Neutrophil (primary cell): ENCODE results near the gene ACAD9.
"Not testable (repeated sequence)": the region's sequence is repeated elsewhere in the genome, so short reads cannot be mapped to it uniquely, and the experiment has no call there.

Experiments used
- H3K27ac ChIP-seq: fragments of 200-600 bp; sonication (generic); 2 replicates; pipeline ENCODE4 v1.5.1; 2016; ENCODE audit warnings: mild to moderate bottlenecking, moderate library complexity
- H3K27me3 ChIP-seq: fragments of 200-600 bp; sonication (generic); 2 replicates; pipeline ENCODE4 v1.6.0; 2016; ENCODE audit warnings: mild to moderate bottlenecking
- H3K36me3 ChIP-seq: fragments of 200-600 bp; sonication (generic); 2 replicates; pipeline ENCODE4 v1.5.1; 2017
- H3K4me1 ChIP-seq, 2 experiments: fragments of 200-600 bp in 1 of 2; sonication (generic) in 1 of 2; 1 replicate in 1 of 2; 2 replicates in 1 of 2; pipeline versions ENCODE4 v1.5.1 to v1.6.1; 2013 to 2016; ENCODE audit warnings: low read depth in 1 of 2, low read length in 1 of 2, mild to moderate bottlenecking in 1 of 2, moderate library complexity in 1 of 2; ENCODE audit not compliant: control insufficient read depth in 1 of 2, insufficient read depth in 1 of 2
- H3K4me3 ChIP-seq, 2 experiments: fragments of 200-600 bp in 1 of 2; sonication (generic) in 1 of 2; 1 replicate in 1 of 2; 2 replicates in 1 of 2; pipeline ENCODE4 v1.5.1; 2013 to 2016; ENCODE audit warnings: low read depth in 1 of 2, low read length in 1 of 2, mild to moderate bottlenecking in 1 of 2, moderate library complexity in 1 of 2
- H3K9me3 ChIP-seq: fragments of 200-600 bp; sonication (generic); 2 replicates; pipeline ENCODE4 v1.5.1; 2016
- TF ChIP-seq, protein P1 (sequence below): fragments of 200-600 bp; sonication (generic); IDR thresholded peaks from 2 replicates; pipeline ENCODE4 v1.5.1; 2016; ENCODE audit warnings: antibody characterized with exemption

ACAD9 gene

DNA sequence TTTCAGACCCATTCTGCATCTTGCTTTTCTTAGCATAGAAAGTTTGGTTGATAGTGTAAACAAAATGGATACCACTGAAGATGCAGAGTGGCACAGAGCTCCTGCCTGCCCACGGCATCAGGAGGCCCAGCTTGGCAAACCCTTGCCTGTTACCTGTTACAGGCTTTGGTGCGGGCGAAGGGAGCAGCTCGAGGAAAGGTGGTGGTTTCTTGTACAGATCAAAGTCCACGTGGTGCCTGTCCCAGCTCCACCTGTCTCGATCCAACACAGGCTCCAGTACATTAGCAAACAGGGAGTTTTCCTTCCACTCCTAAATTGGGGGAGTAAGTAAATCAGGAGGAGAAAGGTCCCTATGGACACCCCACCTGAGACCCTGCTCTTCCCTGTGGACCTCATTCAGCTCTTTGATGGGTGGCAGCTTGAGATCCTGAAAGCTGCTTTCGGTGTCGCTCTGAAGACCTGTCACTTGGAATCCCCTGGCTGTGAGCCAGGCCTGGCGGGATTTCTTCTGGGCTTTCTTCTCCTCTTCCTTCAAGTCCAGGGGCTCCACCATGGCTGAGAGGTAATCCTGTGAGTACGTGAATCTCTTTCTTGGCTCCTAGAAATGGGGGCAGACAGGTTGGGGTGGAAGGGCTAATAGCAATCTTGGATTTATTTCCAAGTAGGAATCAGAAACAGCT is 35.7 kb downstream of the ACAD9 start:
- no peaks in the 10 kb centered on the region for H3K4me1 ChIP-seq
- peaks cover 75% of the 10 kb centered on the region for H3K36me3 ChIP-seq
- H3K27me3 ChIP-seq = no peaks in the 10 kb centered on the region
- H3K27ac ChIP-seq = no peak overlapping the region
- no peaks in the 10 kb centered on the region for H3K9me3 ChIP-seq
- H3K4me3 ChIP-seq = no peak overlapping the region
- TF ChIP-seq, protein P1, sequence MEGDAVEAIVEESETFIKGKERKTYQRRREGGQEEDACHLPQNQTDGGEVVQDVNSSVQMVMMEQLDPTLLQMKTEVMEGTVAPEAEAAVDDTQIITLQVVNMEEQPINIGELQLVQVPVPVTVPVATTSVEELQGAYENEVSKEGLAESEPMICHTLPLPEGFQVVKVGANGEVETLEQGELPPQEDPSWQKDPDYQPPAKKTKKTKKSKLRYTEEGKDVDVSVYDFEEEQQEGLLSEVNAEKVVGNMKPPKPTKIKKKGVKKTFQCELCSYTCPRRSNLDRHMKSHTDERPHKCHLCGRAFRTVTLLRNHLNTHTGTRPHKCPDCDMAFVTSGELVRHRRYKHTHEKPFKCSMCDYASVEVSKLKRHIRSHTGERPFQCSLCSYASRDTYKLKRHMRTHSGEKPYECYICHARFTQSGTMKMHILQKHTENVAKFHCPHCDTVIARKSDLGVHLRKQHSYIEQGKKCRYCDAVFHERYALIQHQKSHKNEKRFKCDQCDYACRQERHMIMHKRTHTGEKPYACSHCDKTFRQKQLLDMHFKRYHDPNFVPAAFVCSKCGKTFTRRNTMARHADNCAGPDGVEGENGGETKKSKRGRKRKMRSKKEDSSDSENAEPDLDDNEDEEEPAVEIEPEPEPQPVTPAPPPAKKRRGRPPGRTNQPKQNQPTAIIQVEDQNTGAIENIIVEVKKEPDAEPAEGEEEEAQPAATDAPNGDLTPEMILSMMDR = no peak

DNA sequence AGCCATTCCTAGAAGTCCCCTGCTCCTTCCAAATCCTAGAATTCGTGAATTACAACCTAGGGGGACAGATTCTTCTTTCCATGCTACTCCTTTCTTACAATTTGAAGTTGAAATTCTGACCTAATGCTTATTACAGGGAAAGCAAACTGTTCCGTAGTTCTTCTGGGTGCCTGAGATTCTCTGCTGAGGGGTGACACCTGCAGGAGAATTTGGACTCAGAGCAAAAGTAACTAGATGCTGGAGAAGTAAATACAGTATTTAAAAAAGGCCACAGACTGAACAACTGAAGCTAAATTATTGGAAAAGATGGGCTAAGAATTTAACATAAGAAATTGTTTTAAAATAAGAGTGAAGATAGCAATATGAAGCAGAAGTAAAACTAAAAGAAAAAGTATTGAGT is 37.9 kb downstream of the ACAD9 start:
- Histone ChIP-seq H3K9me3 (no peaks in the 10 kb centered on the region), H3K4me1 (no peaks in the 10 kb centered on the region), H3K27me3 (no peaks in the 10 kb centered on the region), H3K27ac (no peak overlapping the region), H3K36me3 (peaks cover 54% of the 10 kb centered on the region), H3K4me3 (no peak overlapping the region)
- TF ChIP-seq, protein P1 = no peak

DNA sequence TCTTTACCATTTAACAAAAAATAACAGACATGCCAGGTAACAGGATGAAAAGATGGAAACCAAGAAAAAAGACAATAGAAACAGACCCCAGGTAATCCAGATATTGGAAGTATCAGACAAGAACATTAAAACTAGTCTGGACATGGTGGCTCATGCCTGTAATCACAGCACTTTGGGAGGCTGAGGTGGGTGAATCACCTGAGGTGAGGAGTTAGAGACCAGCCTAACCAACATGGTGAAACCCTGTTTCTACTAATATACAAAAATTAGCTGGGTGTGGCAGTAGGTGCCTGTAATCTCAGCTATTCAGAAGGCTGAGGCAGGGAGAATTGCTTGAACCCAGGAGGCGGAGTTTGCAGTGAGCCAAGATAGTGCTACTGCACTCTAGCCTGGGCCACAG is 40.6 kb downstream of the ACAD9 start:
- TF ChIP-seq, protein P1 = no peak
- Histone ChIP-seq H3K27me3 (no peaks in the 10 kb centered on the region), H3K9me3 (no peaks in the 10 kb centered on the region), H3K4me3 (no peak overlapping the region), H3K36me3 (peaks cover 27% of the 10 kb centered on the region), H3K4me1 (peaks cover 0 to 10% of the 10 kb centered on the region in 2 experiments), H3K27ac (no peak overlapping the region)

DNA sequence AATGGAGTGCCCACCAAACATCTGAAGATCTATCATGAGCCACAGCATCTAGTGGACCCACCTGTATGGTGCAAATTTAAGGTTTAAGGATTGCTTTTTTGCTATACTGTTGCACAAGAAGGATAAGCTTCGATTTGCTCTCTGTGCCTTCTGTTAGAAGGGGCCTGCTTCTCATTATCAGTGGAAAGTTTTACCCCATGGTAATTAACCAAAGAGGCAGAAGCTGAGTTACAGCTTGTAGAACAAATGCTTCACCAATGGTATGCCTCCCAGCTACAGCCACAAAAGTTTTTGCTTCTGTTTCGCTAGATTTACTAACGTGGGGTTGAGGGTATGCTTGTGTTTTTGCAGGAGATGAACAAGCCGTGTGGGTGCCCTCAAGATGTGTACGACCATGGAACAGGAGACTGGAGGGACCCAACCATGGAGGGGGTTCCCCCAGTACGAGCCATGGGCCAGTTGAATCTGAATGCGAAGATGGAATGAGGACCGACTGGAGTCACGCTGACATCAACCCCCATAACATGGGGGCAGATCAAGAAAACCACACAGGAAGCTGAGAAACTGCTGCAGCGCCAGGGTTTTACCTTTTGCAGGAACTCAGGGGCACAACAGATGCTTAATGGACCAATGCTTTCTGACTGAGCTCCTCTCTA is 43.5 kb downstream of the ACAD9 start:
- Histone ChIP-seq H3K4me3 (no peak overlapping the region), H3K27me3 (no peaks in the 10 kb centered on the region), H3K9me3 (no peaks in the 10 kb centered on the region), H3K27ac (no peak overlapping the region), H3K36me3 (peaks cover 3% of the 10 kb centered on the region), H3K4me1 (peaks cover 0 to 10% of the 10 kb centered on the region in 2 experiments)
- TF ChIP-seq, protein P1 = no peak

DNA sequence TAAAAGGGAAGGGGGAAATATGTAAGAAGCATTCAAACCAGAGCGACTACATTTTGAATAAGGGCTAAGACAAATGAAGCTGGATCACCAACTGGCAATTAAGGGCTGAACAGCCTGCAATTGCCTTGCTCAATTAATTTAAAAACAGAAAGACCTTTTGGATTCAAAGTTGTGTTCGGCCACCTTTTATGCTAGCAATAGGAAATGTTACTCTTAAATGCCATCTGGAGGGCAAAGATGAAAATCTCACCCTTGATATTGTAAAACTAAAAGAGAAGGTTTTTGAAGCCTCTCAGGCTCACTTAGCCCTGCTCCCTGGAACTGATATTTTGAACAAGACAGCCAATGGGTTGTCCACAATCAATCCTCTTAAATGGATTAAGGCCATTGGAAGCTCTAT is 44.2 kb downstream of the ACAD9 start:
- Histone ChIP-seq H3K27me3 (no peaks in the 10 kb centered on the region), H3K4me1 (peaks cover 0 to 10% of the 10 kb centered on the region in 2 experiments), H3K27ac (no peak overlapping the region), H3K9me3 (no peaks in the 10 kb centered on the region), H3K4me3 (no peak overlapping the region), H3K36me3 (peaks cover 3% of the 10 kb centered on the region)
- TF ChIP-seq, protein P1 = no peak

DNA sequence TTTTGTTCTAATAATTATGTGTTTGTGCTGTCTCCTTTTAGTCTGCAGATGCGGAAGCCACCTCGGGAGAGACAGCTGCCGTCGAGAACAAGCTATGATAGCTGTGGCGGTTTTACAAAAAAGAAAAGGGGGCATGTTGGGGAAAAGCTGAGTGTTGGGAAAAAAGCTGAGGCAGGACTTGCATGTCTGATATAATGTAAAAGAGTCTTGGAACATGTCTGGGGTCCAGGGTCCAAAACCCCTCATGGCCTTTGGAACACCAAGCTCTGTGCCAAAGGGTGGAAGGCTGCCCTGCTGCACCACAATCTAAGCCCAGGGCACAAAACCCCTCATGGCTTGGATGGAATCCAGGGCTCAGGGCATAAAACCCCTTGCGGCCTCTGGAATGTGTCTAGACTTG is 44.6 kb downstream of the ACAD9 start:
- H3K4me3 ChIP-seq, H3K9me3 ChIP-seq, H3K36me3 ChIP-seq, H3K27ac ChIP-seq, H3K27me3 ChIP-seq: not testable (repeated sequence)
- H3K4me1 ChIP-seq = peaks cover 0 to 10% of the 10 kb centered on the region in 2 experiments
